ENCODE results near the gene SRBD1.

SRBD1 gene

DNA sequence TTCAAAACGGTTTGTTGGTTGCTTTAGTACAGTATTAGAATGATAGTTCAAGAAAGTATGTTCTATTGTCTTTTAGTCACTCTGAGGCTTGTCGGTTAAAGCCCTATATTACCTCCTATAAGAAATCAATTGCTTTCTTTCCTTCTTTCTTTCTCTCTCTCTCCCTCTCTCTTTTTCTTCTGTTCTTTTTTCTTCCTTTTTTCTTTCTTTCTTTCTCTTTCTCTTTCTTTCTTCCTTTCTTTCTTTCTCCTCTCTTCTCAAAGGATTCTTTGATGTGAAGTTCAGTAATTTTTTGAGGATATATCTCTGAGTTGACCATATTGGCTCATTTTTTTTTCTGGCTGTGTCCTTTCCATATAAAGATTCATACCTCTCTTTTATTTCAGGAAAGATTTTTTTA lies 249.4 kb downstream of the SRBD1 start:
- no peak overlapping the region for H3K14ac ChIP-seq (ENCODE audit: low read length in 2 of 2)
- H4K91ac ChIP-seq (ENCODE audit: low read length): no peak overlapping the region
- no peak overlapping the region for H3K4ac ChIP-seq (ENCODE audit: low read depth in 1 of 2, low read length in 2 of 2)
- no peaks in the 10 kb centered on the region for H3K79me1 ChIP-seq (replicated peaks; ENCODE audit: low read length, poor library complexity, severe bottlenecking)
- WGBS: 80% methylated on average over 1 of the region's 2 CpGs
- H3K9me3 ChIP-seq (ENCODE audit: control insufficient read depth, low read length): no peaks in the 10 kb centered on the region
- no peak for DNase-seq
- no peaks in the 10 kb centered on the region for H3K36me3 ChIP-seq (ENCODE audit: control insufficient read depth in 1 of 2, insufficient read depth in 2 of 2, low read depth in 1 of 2, low read length in 2 of 2)
- no peak overlapping the region for H3K9ac ChIP-seq (ENCODE audit: low read length)
- H2BK5ac ChIP-seq (ENCODE audit: low read depth, low read length, poor library complexity, severe bottlenecking): no peak overlapping the region
- H2BK12ac ChIP-seq (ENCODE audit: low read length in 2 of 2): no peak overlapping the region
- H3K4me1 ChIP-seq (ENCODE audit: control insufficient read depth, insufficient read depth, low read depth, low read length): no peaks in the 10 kb centered on the region
- H2AFZ ChIP-seq (ENCODE audit: low read depth, low read length): no peak overlapping the region
- H3K27me3 ChIP-seq (ENCODE audit: control insufficient read depth in 1 of 2, insufficient read depth in 1 of 2, low read length in 2 of 2): no peaks in the 10 kb centered on the region
- H3K4me2 ChIP-seq (ENCODE audit: low read length, poor library complexity, severe bottlenecking): no peak overlapping the region
- no peak overlapping the region for H3K23ac ChIP-seq (ENCODE audit: low read length in 2 of 2)
- H2BK120ac ChIP-seq (ENCODE audit: low read depth, low read length): no peak overlapping the region
- H3K27ac ChIP-seq (ENCODE audit: low read length, poor library complexity, severe bottlenecking): no peak overlapping the region
- H2BK15ac ChIP-seq (ENCODE audit: low read depth, poor library complexity, severe bottlenecking): no peak overlapping the region
- H4K8ac ChIP-seq (ENCODE audit: low read length): no peak overlapping the region
- H2AK5ac ChIP-seq (ENCODE audit: low read length, severe bottlenecking): no peak overlapping the region
- no peak overlapping the region for H3K4me3 ChIP-seq (ENCODE audit: insufficient read depth in 1 of 2, low read depth in 1 of 2, low read length in 2 of 2)
- H3K18ac ChIP-seq (ENCODE audit: low read depth in 1 of 2, low read length in 2 of 2): no peak overlapping the region

- WGBS: 89% methylated on average over 2 of the region's 2 CpGs
- H3K79me1 ChIP-seq (replicated peaks; ENCODE audit: low read length, poor library complexity, severe bottlenecking): no peaks in the 10 kb centered on the region
- H4K8ac ChIP-seq (ENCODE audit: low read length): no peak overlapping the region
- peak overlapping the region; percentile 71 for H2BK15ac ChIP-seq (ENCODE audit: low read depth, poor library complexity, severe bottlenecking)
- H3K14ac ChIP-seq (ENCODE audit: low read length in 2 of 2): no peak overlapping the region
- no peaks in the 10 kb centered on the region for H3K9me3 ChIP-seq (ENCODE audit: control insufficient read depth, low read length)
- peak overlapping the region; percentile 88 for H2AK5ac ChIP-seq (ENCODE audit: low read length, severe bottlenecking)
- H3K4me3 ChIP-seq (ENCODE audit: insufficient read depth in 1 of 2, low read depth in 1 of 2, low read length in 2 of 2): no peak overlapping the region
- H3K27me3 ChIP-seq (ENCODE audit: control insufficient read depth in 1 of 2, insufficient read depth in 1 of 2, low read length in 2 of 2): no peaks in the 10 kb centered on the region
- no peak for DNase-seq
- H3K27ac ChIP-seq (ENCODE audit: low read length, poor library complexity, severe bottlenecking): peak overlapping the region; percentile 95
- no peak overlapping the region for H3K4me2 ChIP-seq (ENCODE audit: low read length, poor library complexity, severe bottlenecking)
- no peak overlapping the region for H3K23ac ChIP-seq (ENCODE audit: low read length in 2 of 2)
- H4K91ac ChIP-seq (ENCODE audit: low read length): no peak overlapping the region
- H3K36me3 ChIP-seq (ENCODE audit: control insufficient read depth in 1 of 2, insufficient read depth in 2 of 2, low read depth in 1 of 2, low read length in 2 of 2): no peaks in the 10 kb centered on the region
- no peak overlapping the region for H2AFZ ChIP-seq (ENCODE audit: low read depth, low read length)
- peaks cover 4% of the 10 kb centered on the region for H3K4me1 ChIP-seq (ENCODE audit: control insufficient read depth, insufficient read depth, low read depth, low read length)
- no peak overlapping the region for H3K4ac ChIP-seq (ENCODE audit: low read depth in 1 of 2, low read length in 2 of 2)
- no peak overlapping the region for H3K9ac ChIP-seq (ENCODE audit: low read length)
- H3K18ac ChIP-seq (ENCODE audit: low read depth in 1 of 2, low read length in 2 of 2): no peak overlapping the region
- H2BK12ac ChIP-seq (ENCODE audit: low read length in 2 of 2): peak overlapping the region in 1 of 2 experiments; percentile 42
- no peak overlapping the region for H2BK120ac ChIP-seq (ENCODE audit: low read depth, low read length)
- H2BK5ac ChIP-seq (ENCODE audit: low read depth, low read length, poor library complexity, severe bottlenecking): no peak overlapping the region
Measured at GRCh38 chr2:45354776-45355175, 256.3 kb downstream of the SRBD1 start.

- Histone ChIP-seq H3K9me3 (ENCODE audit: control insufficient read depth, low read length) (no peaks in the 10 kb centered on the region), H2BK120ac (ENCODE audit: low read depth, low read length) (no peak overlapping the region)
Measured at GRCh38 chr2:45353879-45354278, 257.2 kb downstream of the SRBD1 start.

DNA sequence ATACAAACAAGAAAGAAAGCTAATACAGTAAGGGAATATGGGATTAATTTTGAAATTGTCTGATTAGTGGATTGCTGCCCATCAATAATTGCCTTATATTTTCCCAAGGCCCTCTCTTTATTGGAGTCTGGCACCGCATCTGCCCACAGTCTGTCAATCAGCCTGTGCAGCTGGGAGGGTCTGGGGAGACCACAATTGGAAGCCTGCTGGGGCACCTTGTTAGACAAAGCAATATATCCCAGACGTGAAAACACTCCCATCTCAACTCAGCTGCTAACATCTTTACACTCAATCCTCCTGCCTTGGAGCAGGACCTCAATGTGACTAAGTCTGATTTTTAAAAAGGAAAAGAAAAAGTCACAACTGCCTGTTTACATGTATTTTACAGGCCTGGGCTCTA lies 258.6 kb downstream of the SRBD1 start:
- 96% methylated on average over 2 of the region's 2 CpGs for WGBS
- Histone ChIP-seq H3K27me3 (ENCODE audit: control insufficient read depth in 1 of 2, insufficient read depth in 1 of 2, low read length in 2 of 2) (no peaks in the 10 kb centered on the region), H3K4ac (ENCODE audit: low read depth in 1 of 2, low read length in 2 of 2) (peak overlapping the region in 1 of 2 experiments; percentile 18), H2BK15ac (ENCODE audit: low read depth, poor library complexity, severe bottlenecking) (peak overlapping the region; percentile 36), H3K4me3 (ENCODE audit: insufficient read depth in 1 of 2, low read depth in 1 of 2, low read length in 2 of 2) (no peak overlapping the region), H3K9ac (ENCODE audit: low read length) (no peak overlapping the region), H3K14ac (ENCODE audit: low read length in 2 of 2) (no peak overlapping the region), H3K27ac (ENCODE audit: low read length, poor library complexity, severe bottlenecking) (no peak overlapping the region), H4K8ac (ENCODE audit: low read length) (no peak overlapping the region), H3K4me1 (ENCODE audit: control insufficient read depth, insufficient read depth, low read depth, low read length) (peaks cover 4% of the 10 kb centered on the region), H3K23ac (ENCODE audit: low read length in 2 of 2) (no peak overlapping the region), H3K9me3 (ENCODE audit: control insufficient read depth, low read length) (no peaks in the 10 kb centered on the region), H4K91ac (ENCODE audit: low read length) (no peak overlapping the region), H2BK120ac (ENCODE audit: low read depth, low read length) (no peak overlapping the region), H3K79me1 (replicated peaks; ENCODE audit: low read length, poor library complexity, severe bottlenecking) (no peaks in the 10 kb centered on the region), H3K18ac (ENCODE audit: low read depth in 1 of 2, low read length in 2 of 2) (no peak overlapping the region), H2BK12ac (ENCODE audit: low read length in 2 of 2) (no peak overlapping the region), H2BK5ac (ENCODE audit: low read depth, low read length, poor library complexity, severe bottlenecking) (no peak overlapping the region), H2AFZ (ENCODE audit: low read depth, low read length) (no peak overlapping the region), H3K4me2 (ENCODE audit: low read length, poor library complexity, severe bottlenecking) (no peak overlapping the region), H3K36me3 (ENCODE audit: control insufficient read depth in 1 of 2, insufficient read depth in 2 of 2, low read depth in 1 of 2, low read length in 2 of 2) (no peaks in the 10 kb centered on the region), H2AK5ac (ENCODE audit: low read length, severe bottlenecking) (peak overlapping the region; percentile 80)
- DNase-seq: no peak

More at GRCh38 chr2:45353879-45354278, 257.2 kb downstream of the SRBD1 start:
- no peak overlapping the region for H2AK5ac ChIP-seq (ENCODE audit: low read length, severe bottlenecking)
- H3K4me3 ChIP-seq (ENCODE audit: insufficient read depth in 1 of 2, low read depth in 1 of 2, low read length in 2 of 2): no peak overlapping the region
- no peak overlapping the region for H4K91ac ChIP-seq (ENCODE audit: low read length)
- no peak overlapping the region for H3K4me2 ChIP-seq (ENCODE audit: low read length, poor library complexity, severe bottlenecking)
- H2BK15ac ChIP-seq (ENCODE audit: low read depth, poor library complexity, severe bottlenecking): no peak overlapping the region
- peaks cover 4% of the 10 kb centered on the region for H3K4me1 ChIP-seq (ENCODE audit: control insufficient read depth, insufficient read depth, low read depth, low read length)
- peak overlapping the region; percentile 95 for H3K27ac ChIP-seq (ENCODE audit: low read length, poor library complexity, severe bottlenecking)
- no peaks in the 10 kb centered on the region for H3K36me3 ChIP-seq (ENCODE audit: control insufficient read depth in 1 of 2, insufficient read depth in 2 of 2, low read depth in 1 of 2, low read length in 2 of 2)
- H3K18ac ChIP-seq (ENCODE audit: low read depth in 1 of 2, low read length in 2 of 2): peak overlapping the region; percentile 35 to 85
- H2BK12ac ChIP-seq (ENCODE audit: low read length in 2 of 2): no peak overlapping the region
- WGBS: 0% methylated on average over 1 of the region's 2 CpGs
- H3K27me3 ChIP-seq (ENCODE audit: control insufficient read depth in 1 of 2, insufficient read depth in 1 of 2, low read length in 2 of 2): no peaks in the 10 kb centered on the region
- H2BK5ac ChIP-seq (ENCODE audit: low read depth, low read length, poor library complexity, severe bottlenecking): no peak overlapping the region
- peak; percentile 93 for DNase-seq
- peak overlapping the region; percentile 21 for H3K9ac ChIP-seq (ENCODE audit: low read length)
- H3K14ac ChIP-seq (ENCODE audit: low read length in 2 of 2): no peak overlapping the region
- H2AFZ ChIP-seq (ENCODE audit: low read depth, low read length): no peak overlapping the region
- no peaks in the 10 kb centered on the region for H3K79me1 ChIP-seq (replicated peaks; ENCODE audit: low read length, poor library complexity, severe bottlenecking)
- no peak overlapping the region for H4K8ac ChIP-seq (ENCODE audit: low read length)
- H3K4ac ChIP-seq (ENCODE audit: low read depth in 1 of 2, low read length in 2 of 2): no peak overlapping the region
- H3K23ac ChIP-seq (ENCODE audit: low read length in 2 of 2): no peak overlapping the region
